Measurements from ENCODE around the gene MCM3AP. TPM values are rescaled to one million over a fixed set of nuclear protein-coding genes. Genes with fewer than 3 reads are reported as not detected.
A peak's percentile ranks its signal among the peaks of the same experiment; 100 is the strongest.

The MCM3AP gene
- total RNA-seq, 1 donor from 2014 or later, result 72.4 TPM

DNA sequence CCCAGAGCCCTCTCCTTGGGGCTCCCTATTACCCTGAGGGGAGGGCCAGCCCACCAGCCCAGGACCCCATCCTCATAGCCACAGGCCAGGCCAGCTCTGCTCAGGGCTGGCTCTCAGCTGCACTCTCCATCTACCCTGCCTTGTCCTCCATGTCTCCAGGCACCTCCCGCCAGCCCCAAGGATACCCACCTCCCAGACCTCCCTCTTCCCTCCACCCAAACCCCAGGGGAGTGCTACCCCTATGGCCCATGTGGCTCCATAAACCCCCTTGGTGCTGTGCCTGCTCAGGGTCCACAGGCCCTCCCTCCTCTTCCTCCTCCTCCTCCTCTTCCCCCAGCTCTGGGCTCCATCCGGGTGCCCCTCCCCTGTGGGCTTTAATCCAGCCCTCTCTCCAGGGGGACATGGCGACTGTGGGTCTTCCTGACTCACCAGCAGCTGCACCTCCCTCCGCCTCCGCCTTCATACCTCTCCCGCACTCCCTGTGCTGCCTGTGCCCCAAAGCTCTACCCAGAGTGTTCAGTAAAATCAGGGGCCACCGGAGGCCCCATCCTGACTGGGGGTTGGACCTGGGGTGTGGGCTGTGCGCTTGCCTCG, 9.9 kb upstream of the MCM3AP start:
- no peak overlapping the region for H3K4me3 Mint-ChIP-seq
- H3F3A ChIP-seq (ENCODE audit: low read depth), result peaks cover 12% of the 10 kb centered on the region
- H3K79me2 ChIP-seq (ENCODE audit: low read depth), result peaks cover under 1% of the 10 kb centered on the region
- peaks cover 2% of the 10 kb centered on the region for H3K27me3 Mint-ChIP-seq (ENCODE audit: insufficient read depth, low read depth)
- H2AFZ ChIP-seq (replicated peaks), result no peak overlapping the region
- H3K36me3 Mint-ChIP-seq, result peaks cover 20% of the 10 kb centered on the region
- peaks cover 6% of the 10 kb centered on the region for H3K4me1 Mint-ChIP-seq
- H3K27ac ChIP-seq, result peak overlapping the region; percentile 29
- TF ChIP-seq, protein P1, sequence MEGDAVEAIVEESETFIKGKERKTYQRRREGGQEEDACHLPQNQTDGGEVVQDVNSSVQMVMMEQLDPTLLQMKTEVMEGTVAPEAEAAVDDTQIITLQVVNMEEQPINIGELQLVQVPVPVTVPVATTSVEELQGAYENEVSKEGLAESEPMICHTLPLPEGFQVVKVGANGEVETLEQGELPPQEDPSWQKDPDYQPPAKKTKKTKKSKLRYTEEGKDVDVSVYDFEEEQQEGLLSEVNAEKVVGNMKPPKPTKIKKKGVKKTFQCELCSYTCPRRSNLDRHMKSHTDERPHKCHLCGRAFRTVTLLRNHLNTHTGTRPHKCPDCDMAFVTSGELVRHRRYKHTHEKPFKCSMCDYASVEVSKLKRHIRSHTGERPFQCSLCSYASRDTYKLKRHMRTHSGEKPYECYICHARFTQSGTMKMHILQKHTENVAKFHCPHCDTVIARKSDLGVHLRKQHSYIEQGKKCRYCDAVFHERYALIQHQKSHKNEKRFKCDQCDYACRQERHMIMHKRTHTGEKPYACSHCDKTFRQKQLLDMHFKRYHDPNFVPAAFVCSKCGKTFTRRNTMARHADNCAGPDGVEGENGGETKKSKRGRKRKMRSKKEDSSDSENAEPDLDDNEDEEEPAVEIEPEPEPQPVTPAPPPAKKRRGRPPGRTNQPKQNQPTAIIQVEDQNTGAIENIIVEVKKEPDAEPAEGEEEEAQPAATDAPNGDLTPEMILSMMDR (IDR thresholded peaks at IDR 0.05), result no peak
- TF ChIP-seq EZH2phosphoT487 (IDR thresholded peaks at IDR 0.05), result no peak
- no peak for TF ChIP-seq EZH2 (IDR thresholded peaks at IDR 0.05)
- peaks cover 9% of the 10 kb centered on the region for H3K27me3 ChIP-seq
- H4K20me1 ChIP-seq (ENCODE audit: low read depth), result no peaks in the 10 kb centered on the region
- H3K36me3 ChIP-seq, result no peaks in the 10 kb centered on the region
- DNase-seq (ENCODE audit: low spot score), result peak; percentile 28
- no peak overlapping the region for H3K4me2 ChIP-seq
- H3K9ac ChIP-seq, result no peak overlapping the region
- peak overlapping the region; percentile 46 for H3K27ac Mint-ChIP-seq
- peaks cover 9% of the 10 kb centered on the region for H3K9me3 Mint-ChIP-seq
- no peaks in the 10 kb centered on the region for H3K9me3 ChIP-seq (ENCODE audit: low read depth)
- no peaks in the 10 kb centered on the region for H3K4me1 ChIP-seq
- H3K4me3 ChIP-seq, result no peak overlapping the region

DNA sequence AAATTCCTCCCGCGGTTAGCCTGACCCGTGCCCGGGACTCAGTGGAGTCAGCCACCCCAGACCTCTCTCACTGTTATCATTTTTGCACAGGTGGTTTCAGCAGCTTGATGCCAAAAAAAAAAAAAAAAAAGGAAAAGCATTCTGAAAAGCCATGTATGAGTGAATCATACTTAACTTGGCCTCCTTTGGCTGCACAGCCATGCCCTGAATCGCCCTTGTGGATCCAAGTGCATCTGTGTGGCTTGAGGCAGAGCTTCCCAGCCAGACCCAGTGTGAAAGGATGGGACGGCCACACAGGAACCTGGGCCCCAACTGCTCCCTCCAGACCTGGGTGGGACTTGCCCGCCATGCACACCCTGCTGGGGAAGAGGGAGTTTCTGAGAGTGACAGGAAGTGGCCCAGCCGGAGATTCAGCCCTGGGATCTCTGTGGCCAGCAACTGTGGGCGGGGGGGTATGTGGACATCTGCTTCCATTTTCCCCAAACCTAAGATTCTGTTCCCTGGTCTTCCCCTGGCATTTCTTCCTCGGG, 9.3 kb upstream of the MCM3AP start:
- no peak for DNase-seq (ENCODE audit: low spot score)
- H3K4me2 ChIP-seq, result no peak overlapping the region
- H3K4me1 Mint-ChIP-seq, result peaks cover 7% of the 10 kb centered on the region
- no peak overlapping the region for H3K9ac ChIP-seq
- no peaks in the 10 kb centered on the region for H4K20me1 ChIP-seq (ENCODE audit: low read depth)
- peaks cover 12% of the 10 kb centered on the region for H3F3A ChIP-seq (ENCODE audit: low read depth)
- H3K4me3 ChIP-seq, result no peak overlapping the region
- H3K36me3 Mint-ChIP-seq, result peaks cover 17% of the 10 kb centered on the region
- H3K9me3 Mint-ChIP-seq, result peaks cover 9% of the 10 kb centered on the region
- H3K4me3 Mint-ChIP-seq, result no peak overlapping the region
- no peaks in the 10 kb centered on the region for H3K4me1 ChIP-seq
- H3K79me2 ChIP-seq (ENCODE audit: low read depth), result peaks cover 6% of the 10 kb centered on the region
- H3K27me3 Mint-ChIP-seq (ENCODE audit: insufficient read depth, low read depth), result peaks cover 2% of the 10 kb centered on the region
- no peaks in the 10 kb centered on the region for H3K9me3 ChIP-seq (ENCODE audit: low read depth)
- no peak overlapping the region for H2AFZ ChIP-seq (replicated peaks)
- H3K27ac ChIP-seq, result no peak overlapping the region
- TF ChIP-seq EZH2phosphoT487 (IDR thresholded peaks at IDR 0.05) (no peak), EZH2 (IDR thresholded peaks at IDR 0.05) (no peak)
- TF ChIP-seq, protein P1 (IDR thresholded peaks at IDR 0.05), result no peak
- peaks cover 9% of the 10 kb centered on the region for H3K27me3 ChIP-seq
- H3K36me3 ChIP-seq, result no peaks in the 10 kb centered on the region
- H3K27ac Mint-ChIP-seq, result no peak overlapping the region

DNA sequence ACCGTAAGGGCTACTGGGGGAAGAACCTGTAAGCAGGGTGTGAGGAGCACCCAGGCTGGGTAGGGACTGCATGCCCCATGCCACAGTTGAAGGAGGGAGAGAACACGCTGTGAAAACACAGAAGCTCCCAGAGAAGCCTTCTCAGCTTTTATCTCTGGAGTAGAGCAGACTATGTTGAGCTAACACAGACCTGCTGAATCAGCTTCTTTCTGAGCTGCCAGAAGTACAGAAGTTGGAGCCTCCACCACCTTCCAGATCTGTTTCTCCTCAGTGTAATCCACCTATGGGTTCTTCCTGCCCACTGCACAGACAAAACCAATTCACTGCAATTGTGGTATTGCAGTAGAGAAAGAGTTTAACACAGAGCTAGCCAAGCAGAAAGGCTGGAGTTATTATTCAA, 6.2 kb upstream of the MCM3AP start:
- no peak overlapping the region for H3K27ac ChIP-seq
- no peaks in the 10 kb centered on the region for H3K36me3 ChIP-seq
- no peak overlapping the region for H3K4me2 ChIP-seq
- no peak overlapping the region for H3K27ac Mint-ChIP-seq
- H2AFZ ChIP-seq (replicated peaks), result no peak overlapping the region
- peaks cover 22% of the 10 kb centered on the region for H3K4me1 Mint-ChIP-seq
- H3F3A ChIP-seq (ENCODE audit: low read depth), result peaks cover 25% of the 10 kb centered on the region
- H3K27me3 Mint-ChIP-seq (ENCODE audit: insufficient read depth, low read depth), result no peaks in the 10 kb centered on the region
- peaks cover 15% of the 10 kb centered on the region for H3K36me3 Mint-ChIP-seq
- peaks cover 9% of the 10 kb centered on the region for H3K9me3 Mint-ChIP-seq
- H3K4me3 ChIP-seq, result no peak overlapping the region
- no peak for DNase-seq (ENCODE audit: low spot score)
- no peak overlapping the region for H3K4me3 Mint-ChIP-seq
- no peak overlapping the region for H3K9ac ChIP-seq
- TF ChIP-seq EZH2phosphoT487 (IDR thresholded peaks at IDR 0.05), result no peak
- TF ChIP-seq, protein P1 (IDR thresholded peaks at IDR 0.05), result no peak
- TF ChIP-seq EZH2 (IDR thresholded peaks at IDR 0.05), result no peak
- peaks cover 5% of the 10 kb centered on the region for H3K4me1 ChIP-seq
- H3K79me2 ChIP-seq (ENCODE audit: low read depth), result peaks cover 35% of the 10 kb centered on the region
- no peaks in the 10 kb centered on the region for H3K9me3 ChIP-seq (ENCODE audit: low read depth)
- no peaks in the 10 kb centered on the region for H4K20me1 ChIP-seq (ENCODE audit: low read depth)
- H3K27me3 ChIP-seq, result no peaks in the 10 kb centered on the region
